Hematopoietic multipotent progenitor cell treated with erythropoietin and hydrocortisone succinate and interleukin-3 and kit ligand, for 17 days (in vitro differentiated cells): ENCODE data around the gene C5orf46.
"Not testable (repeated sequence)": the region's sequence is repeated elsewhere in the genome, so short reads cannot be mapped to it uniquely, and the experiment has no call there.

ENCODE experiments used
- DNase-seq: peaks from one replicate; pipeline ENCODE4 v3.0.0-alpha.2; 2015; ENCODE audit warnings: low spot score

The C5orf46 gene

GRCh38 chr5:147893820-147894219, 12.5 kb downstream of the C5orf46 start:
- no peak for DNase-seq

- DNase-seq = no peak
Observed at GRCh38 chr5:147892696-147893296, 13.5 kb downstream of the C5orf46 start.

GRCh38 chr5:147887930-147888329, 18.4 kb downstream of the C5orf46 start:
- DNase-seq = no peak

- no peak for DNase-seq
Observed at GRCh38 chr5:147887026-147887627, 19.2 kb downstream of the C5orf46 start.

DNA sequence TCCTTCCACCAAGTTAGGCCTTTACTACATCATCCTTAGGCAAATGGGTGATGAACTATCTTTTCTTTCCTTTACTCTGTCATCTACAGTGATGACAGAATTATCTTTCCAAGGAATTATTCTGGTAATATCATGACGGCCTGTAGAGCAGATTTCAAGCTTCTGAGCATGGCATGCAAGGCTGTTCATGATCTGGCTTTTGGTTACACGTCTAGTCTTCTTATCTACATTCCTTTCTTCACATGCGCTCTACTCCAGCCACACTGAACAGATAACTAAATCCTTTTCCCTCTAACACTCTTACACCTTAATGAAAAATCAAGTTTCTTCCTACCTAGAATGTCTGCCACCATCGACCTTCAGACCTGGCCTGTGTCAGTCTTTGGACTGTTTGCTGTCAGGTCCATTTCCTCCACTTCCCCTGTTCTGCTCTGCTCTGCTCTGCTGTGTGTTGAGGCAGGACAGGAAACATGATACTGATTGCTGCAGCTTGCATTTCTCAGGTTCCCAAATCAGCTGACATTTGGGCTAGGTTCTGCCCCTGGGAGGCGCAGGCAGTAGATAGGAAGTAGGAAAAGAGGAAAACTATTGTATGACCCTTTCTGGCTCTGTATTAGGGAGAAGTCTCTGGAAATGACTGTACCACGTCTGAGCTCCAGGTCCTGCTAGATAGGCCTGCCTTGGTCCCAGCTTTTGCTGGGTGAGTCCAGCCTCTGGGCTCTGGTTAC, 23.6 kb downstream of the C5orf46 start:
- DNase-seq = no peak

DNA sequence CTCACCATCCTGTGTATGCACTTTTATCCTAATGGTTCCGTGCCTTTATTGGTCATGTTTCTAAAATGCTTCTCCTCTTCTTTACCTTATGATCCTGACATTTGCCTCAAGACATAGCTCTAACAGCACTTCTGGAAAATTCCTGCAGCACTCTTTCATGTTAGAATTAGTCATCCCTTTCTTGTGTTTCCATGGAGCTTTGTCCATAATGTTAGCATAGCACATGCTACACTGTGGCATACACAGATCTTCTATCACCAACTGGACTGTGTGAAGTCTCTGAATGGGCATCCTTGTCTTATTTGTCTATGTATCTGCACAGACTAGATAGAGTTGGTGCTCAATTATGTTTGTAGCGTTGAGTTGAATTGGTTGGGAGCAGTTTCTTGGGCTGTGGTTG, 25.9 kb downstream of the C5orf46 start:
- DNase-seq = no peak

DNA sequence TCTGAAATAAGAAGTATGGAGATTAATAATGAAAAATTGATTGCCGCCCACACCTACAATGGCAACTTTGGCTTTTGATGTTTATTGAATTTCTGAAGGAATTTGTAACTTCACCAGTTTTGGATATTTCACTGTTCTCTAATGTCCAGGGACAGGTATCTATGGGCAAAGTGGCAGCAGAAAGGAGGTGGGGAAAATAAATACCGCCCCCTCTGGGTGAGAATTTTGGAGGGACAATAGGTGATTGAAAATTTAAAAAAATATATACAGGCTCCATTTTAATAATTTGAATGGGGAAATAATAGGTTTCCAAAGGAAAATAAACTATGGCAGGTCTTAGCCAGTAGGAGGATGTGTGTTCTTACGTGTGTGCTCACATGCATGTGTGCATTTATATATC, 26.6 kb downstream of the C5orf46 start:
- no peak for DNase-seq

DNA sequence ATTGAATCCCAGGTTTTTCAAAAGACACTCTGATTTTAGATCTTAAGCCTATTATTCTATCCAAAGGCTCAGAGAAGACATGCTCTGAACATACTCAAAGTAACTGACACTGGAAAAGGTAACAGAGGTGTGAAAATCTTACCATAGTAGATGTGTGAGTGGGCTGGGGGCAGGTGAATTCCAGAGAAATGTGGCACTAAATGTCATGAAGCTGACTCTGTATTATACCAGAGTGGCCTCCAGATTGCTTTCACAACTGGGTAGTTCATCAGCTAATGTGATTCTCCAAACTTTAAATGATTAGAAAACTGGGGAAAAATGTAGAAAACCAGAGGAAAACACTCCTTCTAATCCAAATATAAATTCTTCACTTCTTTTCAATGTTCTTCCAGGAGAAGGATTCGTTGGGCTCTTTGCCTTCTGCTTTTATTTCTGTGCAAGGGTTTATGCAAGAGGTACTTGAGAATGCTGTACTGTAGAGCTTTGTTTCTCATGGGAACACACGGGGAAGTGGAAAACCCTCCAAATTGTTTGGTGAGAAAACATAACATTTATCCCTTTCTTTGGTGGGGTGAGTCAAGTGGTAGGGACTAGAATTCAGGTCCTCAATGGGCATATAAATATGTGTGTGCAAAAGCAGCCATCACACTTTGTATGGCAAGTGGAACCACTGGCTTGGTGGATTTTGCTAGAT, 28.1 kb downstream of the C5orf46 start, which contains the start of gene SCGB3A2:
Gene SCGB3A2 (plus strand): TSS at position 646 of the 694 bp plus-strand sequence. CDS start 93 bp downstream, outside the sequence.
- no peak for DNase-seq

- no peak for DNase-seq
Observed at GRCh38 chr5:147876626-147877025, 29.7 kb downstream of the C5orf46 start.

DNA sequence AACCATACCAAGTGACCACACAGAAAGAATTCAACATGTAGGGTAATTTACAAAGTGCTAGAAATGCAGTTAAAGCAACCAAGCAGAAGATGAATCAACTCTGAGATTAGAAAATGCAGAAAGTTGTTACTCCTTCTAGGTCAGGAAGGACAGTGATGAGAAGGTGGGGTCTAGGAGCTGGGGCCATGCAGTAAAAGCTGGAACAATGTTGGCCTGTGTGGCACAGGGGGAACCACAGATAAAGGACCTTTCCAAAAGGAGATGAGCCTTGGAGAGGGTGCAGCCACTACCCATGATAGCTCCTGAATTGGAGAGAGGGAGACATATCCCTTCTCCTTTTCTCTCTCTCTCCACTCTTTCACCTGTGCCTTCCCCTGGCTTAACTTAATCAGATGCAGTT, 30.2 kb downstream of the C5orf46 start:
- no peak for DNase-seq

DNA sequence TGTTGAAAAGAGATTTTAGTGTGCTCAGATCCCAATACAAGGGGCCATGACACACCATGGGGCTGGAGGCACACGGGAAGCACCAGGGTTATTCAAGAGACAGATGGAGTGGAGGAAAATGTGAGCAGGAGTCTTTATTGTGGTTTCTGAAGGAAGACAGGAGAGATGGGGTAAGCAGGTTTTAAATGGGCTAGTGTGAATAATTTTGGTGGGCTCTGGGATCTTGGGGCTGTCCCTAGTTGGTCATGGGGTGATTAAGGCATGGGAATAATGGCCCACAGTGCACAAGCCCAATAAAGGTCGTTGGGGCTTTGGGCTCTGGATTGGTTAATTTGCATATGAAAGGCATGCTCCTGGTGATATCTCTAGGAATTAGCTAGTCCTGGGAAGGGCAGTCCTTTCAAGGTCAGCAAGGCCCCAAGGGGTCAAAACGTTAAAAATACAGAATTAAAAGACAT, 31.4 kb downstream of the C5orf46 start:
- DNase-seq = no peak

- DNase-seq = not testable (repeated sequence)
Observed at GRCh38 chr5:147874118-147874875, 32.0 kb downstream of the C5orf46 start.

- DNase-seq = not testable (repeated sequence)
Observed at GRCh38 chr5:147872744-147873435, 33.4 kb downstream of the C5orf46 start.

DNA sequence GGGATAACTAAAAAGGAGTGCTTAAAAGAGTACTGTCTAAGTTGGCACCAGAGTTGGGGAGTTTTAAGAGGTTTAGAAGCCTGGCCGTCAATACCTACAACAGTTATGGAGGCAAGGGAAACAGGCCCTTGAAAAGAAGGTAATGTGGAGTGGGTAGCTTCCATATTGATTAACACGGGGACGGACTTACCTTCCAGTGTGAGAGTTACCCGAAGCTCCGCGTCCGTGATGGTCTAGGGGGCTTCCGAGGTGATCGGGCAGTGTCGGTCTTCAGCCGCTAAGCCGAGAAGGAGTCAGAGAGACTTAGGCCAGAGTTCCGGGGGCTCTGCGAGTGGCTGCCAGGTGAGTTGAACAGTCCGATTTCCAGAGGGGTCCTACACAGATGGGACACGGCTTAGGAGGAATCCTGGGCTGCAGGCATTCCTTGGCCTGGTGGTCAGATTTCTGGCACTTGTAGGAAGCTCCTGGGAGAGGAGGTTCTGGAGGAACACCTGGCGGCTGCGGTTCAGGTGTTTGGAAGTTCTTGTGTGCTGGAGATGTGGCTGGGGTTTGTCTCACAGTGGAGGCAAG, 34.3 kb downstream of the C5orf46 start:
- not testable (repeated sequence) for DNase-seq

DNA sequence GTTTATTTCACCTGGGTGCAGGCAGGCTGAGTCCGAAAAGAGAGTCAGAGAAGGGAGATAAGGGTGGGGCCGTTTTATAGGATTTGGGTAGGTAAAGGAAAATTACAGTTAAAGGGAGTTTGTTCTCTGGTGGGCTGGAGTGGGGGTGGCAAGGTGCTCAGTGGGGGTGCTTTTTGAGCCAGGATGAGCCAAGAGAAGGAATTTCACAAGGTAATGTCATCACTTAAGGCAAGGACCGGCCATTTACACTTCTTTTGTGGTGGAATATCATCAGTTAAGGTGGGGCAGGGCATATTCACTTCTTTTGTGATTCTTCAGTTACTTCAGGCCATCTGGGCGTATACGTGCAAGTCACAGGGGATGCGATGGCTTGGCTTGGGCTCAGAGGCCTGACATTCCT, 36.4 kb downstream of the C5orf46 start:
- DNase-seq = not testable (repeated sequence)

DNA sequence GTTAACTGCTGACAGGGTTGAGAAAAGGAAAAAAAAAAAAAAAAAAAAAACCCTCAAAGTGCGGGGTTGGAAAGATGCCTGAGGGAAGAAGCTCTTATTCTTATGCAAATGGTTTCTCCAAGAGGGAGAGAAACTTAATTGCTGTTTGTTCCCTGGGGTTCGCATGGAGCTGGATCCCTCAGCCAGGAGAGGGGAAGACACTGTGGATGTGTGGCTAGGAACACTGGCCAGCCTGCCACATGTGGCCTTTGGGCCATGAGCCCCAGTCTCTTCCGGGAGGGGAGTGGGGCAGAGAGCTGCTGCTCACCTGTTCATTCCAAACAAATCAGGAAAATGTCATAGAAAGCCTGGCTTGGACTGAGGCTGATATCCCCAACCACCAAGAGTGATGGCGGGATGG, 37.2 kb downstream of the C5orf46 start:
- DNase-seq = no peak

- no peak for DNase-seq
Observed at GRCh38 chr5:147863454-147864158, 42.7 kb downstream of the C5orf46 start.

DNA sequence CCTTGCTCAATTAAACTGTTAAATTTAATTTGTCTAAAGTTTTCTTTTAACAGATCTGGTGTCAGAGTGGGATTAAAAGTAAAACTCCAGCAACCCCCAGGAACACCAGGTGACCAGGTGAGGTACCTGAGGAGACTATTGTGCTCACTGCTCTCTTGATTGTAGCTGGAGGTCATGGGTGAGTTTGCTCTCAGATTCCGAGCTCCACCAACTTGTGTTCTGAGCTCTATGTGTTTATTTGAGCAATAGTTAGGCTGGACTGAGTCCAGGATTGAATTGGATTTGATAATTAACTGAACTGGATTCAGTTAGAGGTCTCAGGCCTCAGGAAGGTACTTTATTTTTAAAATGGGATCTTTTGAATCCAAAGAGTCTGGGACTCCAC, 45.7 kb downstream of the C5orf46 start:
- DNase-seq = no peak

GRCh38 chr5:147859962-147860640, 46.2 kb downstream of the C5orf46 start:
- no peak for DNase-seq

DNA sequence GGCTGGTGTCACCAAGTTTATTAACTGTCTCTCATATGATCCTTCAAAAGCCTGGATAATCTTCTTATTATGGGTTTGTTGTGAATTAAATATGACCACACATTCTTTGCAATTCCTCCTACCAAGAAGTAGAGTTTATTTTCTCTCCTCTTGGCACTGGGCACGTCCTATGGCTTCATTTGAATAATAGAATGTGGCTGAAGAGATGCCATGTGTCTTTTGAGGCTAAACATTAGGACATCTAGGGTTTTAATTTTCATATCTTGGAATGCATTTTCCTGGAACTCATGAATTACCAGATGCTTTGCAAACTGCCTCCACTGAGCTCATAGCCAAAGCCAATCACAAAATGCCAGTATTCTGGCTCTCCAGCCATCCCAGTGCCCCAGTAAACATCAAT, 47.8 kb downstream of the C5orf46 start:
- DNase-seq = no peak
